Measurements from ENCODE around the gene PPM1B. TPM values are rescaled to one million over a fixed set of nuclear protein-coding genes. Genes with fewer than 3 reads are reported as not detected.
"Not testable (repeated sequence)": the region's sequence is repeated elsewhere in the genome, so short reads cannot be mapped to it uniquely, and the experiment has no call there.

The PPM1B gene
- total and polyA plus RNA-seq, 2 of the 13 experiments (the other 11 are each of a cell fraction or from before 2014, with no cell fraction given) = 24.4 to 25.0 TPM

- Histone ChIP-seq H3K4me2 (ENCODE audit: low read depth, low read length) (peak overlapping the region; percentile 81), H3K79me2 (ENCODE audit: insufficient read depth, low read length) (peaks cover 72% of the 10 kb centered on the region), H4K20me1 (ENCODE audit: insufficient read depth, low read length) (peaks cover 23% of the 10 kb centered on the region), H3K9ac (ENCODE audit: insufficient read depth, low read depth, low read length) (peak overlapping the region; percentile 48; the same call in 1 of the 2 replicates), H3K4me3 (replicated peaks in 1 of 3; ENCODE audit: insufficient read depth in 1 of 3, low read depth in 2 of 3, low read length in 3 of 3) (peak overlapping the region in 2 of 3 experiments; percentile 87 to 98; a peak in 4 of 6 replicates), H3K4me1 (ENCODE audit: insufficient read depth, low read length) (peaks cover 45% of the 10 kb centered on the region)
- ATAC-seq; H3K27ac ChIP-seq (ENCODE audit: extremely low read length, insufficient read depth, low read length); H2AFZ ChIP-seq (ENCODE audit: low read length); H3K27me3 ChIP-seq (ENCODE audit: control insufficient read depth in 1 of 2, insufficient read depth in 2 of 2, low read length in 2 of 2); POLR2A ChIA-PET; H3K9me3 ChIP-seq (ENCODE audit: low read length); H3K36me3 ChIP-seq (replicated peaks in 1 of 2; ENCODE audit: control insufficient read depth in 1 of 2, insufficient read depth in 2 of 2, low read length in 2 of 2); in situ Hi-C loops (cut with HindIII; ENCODE audit: extremely low pct_ligation_motif_present, low pct_unique_long_range_greater_than_20kb); FAIRE-seq; BruUV-seq (replicated peaks); DNase-seq (ENCODE audit: low spot score); CTCF ChIA-PET (ENCODE audit: low intra/inter-chr PET ratio, low total read pairs): not testable (repeated sequence)
- intact Hi-C loops (cut with micrococcal nuclease; ENCODE audit: unreplicated experiment) = loop anchor here (5.0 kb wide), 1 partner anchor 41 kb away; no protein-coding TSS in a partner anchor
- 0 out of 2 replicates have a peak, but pooled peaks have one; percentile 4 for TF ChIP-seq TCF7 (IDR thresholded peaks at IDR 0.05; ENCODE audit: low read depth)
- WGBS (ENCODE audit: low lambda C conversion rate) = 77% methylated on average over 8 of the region's 8 CpGs
Observed at GRCh38 chr2:44171442-44171841, 2.8 kb downstream of the PPM1B start.

- Histone ChIP-seq H3K4me1 (ENCODE audit: insufficient read depth, low read length) (peaks cover 38% of the 10 kb centered on the region), H3K9ac (ENCODE audit: insufficient read depth, low read depth, low read length) (no peak overlapping the region), H3K27ac (ENCODE audit: extremely low read length, insufficient read depth, low read length) (no peak overlapping the region), H3K4me3 (replicated peaks in 1 of 3; ENCODE audit: insufficient read depth in 1 of 3, low read depth in 2 of 3, low read length in 3 of 3) (no peak overlapping the region), H2AFZ (ENCODE audit: low read length) (no peak overlapping the region), H3K36me3 (replicated peaks in 1 of 2; ENCODE audit: control insufficient read depth in 1 of 2, insufficient read depth in 2 of 2, low read length in 2 of 2) (peaks cover 0 to 4% of the 10 kb centered on the region in 2 experiments; a peak in 2 of 5 replicates), H4K20me1 (ENCODE audit: insufficient read depth, low read length) (peaks cover 23% of the 10 kb centered on the region), H3K27me3 (ENCODE audit: control insufficient read depth in 1 of 2, insufficient read depth in 2 of 2, low read length in 2 of 2) (no peaks in the 10 kb centered on the region; a peak in 1 of 5 replicates), H3K79me2 (ENCODE audit: insufficient read depth, low read length) (peaks cover 83% of the 10 kb centered on the region), H3K4me2 (ENCODE audit: low read depth, low read length) (no peak overlapping the region), H3K9me3 (ENCODE audit: low read length) (no peaks in the 10 kb centered on the region)
- 93% methylated on average over 4 of the region's 4 CpGs for WGBS (ENCODE audit: low lambda C conversion rate)
- ChIA-PET CTCF (ENCODE audit: low intra/inter-chr PET ratio, low total read pairs) (no interaction called here), POLR2A (no interaction called here)
- FAIRE-seq = no peak
- no TSS peak for BruUV-seq (replicated peaks)
- intact Hi-C loops (cut with micrococcal nuclease; ENCODE audit: unreplicated experiment) = loop anchor here (5.0 kb wide), 1 partner anchor 40 kb away; no protein-coding TSS in a partner anchor
- in situ Hi-C loops (cut with HindIII; ENCODE audit: extremely low pct_ligation_motif_present, low pct_unique_long_range_greater_than_20kb) = no loop called here
- no peak for DNase-seq (ENCODE audit: low spot score)
- ATAC-seq = no peak
- no peak for TF ChIP-seq HMGA1 (CRISPR knock-in tag; conservative IDR thresholded peaks at IDR 0.05)
- no peak for TF ChIP-seq ZNF747 (CRISPR knock-in tag; IDR thresholded peaks at IDR 0.05; ENCODE audit: borderline replicate concordance)
- TF ChIP-seq CBX2 (IDR thresholded peaks at IDR 0.05; ENCODE audit: low read depth, low read length) = no peak
- no peak for TF ChIP-seq CBX2 (CRISPR knock-in tag; IDR thresholded peaks at IDR 0.05; ENCODE audit: low read depth)
- TF ChIP-seq CCAR2 (optimal IDR thresholded peaks at IDR 0.05; ENCODE audit: low read depth, low read length) = no peak
- TF ChIP-seq KLF12 (CRISPR knock-in tag; IDR thresholded peaks at IDR 0.05; ENCODE audit: borderline replicate concordance) = no peak
- no peak for TF ChIP-seq SYNCRIP (IDR thresholded peaks at IDR 0.05; ENCODE audit: insufficient read depth, low read depth, low read length)
- no peak for TF ChIP-seq ATF7 (IDR thresholded peaks at IDR 0.05)
- TF ChIP-seq ATF7 (CRISPR knock-in tag; IDR thresholded peaks at IDR 0.05) = no peak
- TF ChIP-seq ZNF121 (CRISPR knock-in tag; IDR thresholded peaks at IDR 0.05) = peak; percentile 81
- TF ChIP-seq POGK (CRISPR knock-in tag; conservative IDR thresholded peaks at IDR 0.05) = no peak
- TF ChIP-seq HNRNPUL1 (IDR thresholded peaks at IDR 0.05; ENCODE audit: low read depth, low read length) = no peak
- no peak for TF ChIP-seq NFKBIZ (CRISPR knock-in tag; IDR thresholded peaks at IDR 0.05)
- TF ChIP-seq RAD21 (CRISPR knock-in tag; IDR thresholded peaks at IDR 0.05) = no peak
- TF ChIP-seq SP4 (CRISPR knock-in tag; IDR thresholded peaks at IDR 0.05) = no peak
- TF ChIP-seq ZMYM3 (CRISPR knock-in tag; IDR thresholded peaks at IDR 0.05) = peak; percentile 62
- TF ChIP-seq ZNF724P (CRISPR knock-in tag; IDR thresholded peaks at IDR 0.05; ENCODE audit: borderline replicate concordance) = no peak
- no peak for TF ChIP-seq SP5 (CRISPR knock-in tag; IDR thresholded peaks at IDR 0.05; ENCODE audit: borderline replicate concordance, low read depth)
Observed at GRCh38 chr2:44172576-44172975, 3.9 kb downstream of the PPM1B start.
